HEK293 (cell line): ENCODE results near the gene VSTM2B.

Experiments
- OVOL3 ChIP-seq: fragments of 450-650 bp; formaldehyde crosslinking; IDR thresholded peaks from 2 replicates; pipeline ENCODE4 v1.5.1; 2016; ENCODE audit warnings: missing biosample characterization, missing genetic modification characterization
- REPIN1 ChIP-seq: fragments of 450-650 bp; formaldehyde crosslinking; IDR thresholded peaks from 2 replicates; pipeline ENCODE4 v1.5.1; 2017; ENCODE audit warnings: missing biosample characterization, missing genetic modification characterization, low read depth
- ZFHX2 ChIP-seq: fragments of 450-650 bp; formaldehyde crosslinking; conservative IDR thresholded peaks from 2 replicates; pipeline ENCODE4 v1.5.1; 2016; ENCODE audit warnings: missing biosample characterization, missing genetic modification characterization
- ZNF169 ChIP-seq: fragments of 450-650 bp; formaldehyde crosslinking; IDR thresholded peaks from 2 replicates; pipeline ENCODE4 v1.5.1; 2016; ENCODE audit warnings: missing biosample characterization, missing genetic modification characterization
- ZNF24 ChIP-seq: fragments of 450-650 bp; formaldehyde crosslinking; IDR thresholded peaks from 2 replicates; pipeline ENCODE4 v1.5.1; 2016; ENCODE audit warnings: missing biosample characterization, missing genetic modification characterization
- TF ChIP-seq, protein P1 (sequence below): fragments of 450-650 bp; formaldehyde crosslinking; IDR thresholded peaks from 2 replicates; pipeline ENCODE4 v1.5.1; 2016; ENCODE audit warnings: missing biosample characterization, missing genetic modification characterization
- TF ChIP-seq, protein P2 (sequence below): sonication (generic); formaldehyde crosslinking; IDR thresholded peaks from 2 replicates; pipeline ENCODE4 v1.8.1; 2022; ENCODE audit warnings: mild to moderate bottlenecking, moderate library complexity, missing genetic modification reagents

DNA sequence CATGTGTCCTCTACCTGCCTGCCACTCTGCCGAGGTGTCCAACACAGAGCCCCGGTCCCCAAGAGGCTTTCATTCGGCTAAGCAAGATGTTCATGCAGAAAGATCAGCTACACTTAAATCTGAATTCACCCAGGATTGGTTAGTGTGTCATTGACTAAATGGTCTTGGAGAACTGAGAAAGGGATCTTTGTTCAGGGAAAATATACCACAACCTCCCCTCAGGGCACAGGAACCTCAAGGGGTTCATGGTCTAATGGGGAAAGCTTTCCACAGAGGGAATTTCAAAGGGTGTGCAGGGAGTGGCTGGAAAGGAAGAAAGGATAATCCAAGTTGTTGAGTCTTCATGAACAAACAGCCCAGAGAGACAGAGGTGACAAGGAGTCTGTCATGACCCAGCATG lies 65.9 kb downstream of the VSTM2B start:
- TF ChIP-seq, protein P1, sequence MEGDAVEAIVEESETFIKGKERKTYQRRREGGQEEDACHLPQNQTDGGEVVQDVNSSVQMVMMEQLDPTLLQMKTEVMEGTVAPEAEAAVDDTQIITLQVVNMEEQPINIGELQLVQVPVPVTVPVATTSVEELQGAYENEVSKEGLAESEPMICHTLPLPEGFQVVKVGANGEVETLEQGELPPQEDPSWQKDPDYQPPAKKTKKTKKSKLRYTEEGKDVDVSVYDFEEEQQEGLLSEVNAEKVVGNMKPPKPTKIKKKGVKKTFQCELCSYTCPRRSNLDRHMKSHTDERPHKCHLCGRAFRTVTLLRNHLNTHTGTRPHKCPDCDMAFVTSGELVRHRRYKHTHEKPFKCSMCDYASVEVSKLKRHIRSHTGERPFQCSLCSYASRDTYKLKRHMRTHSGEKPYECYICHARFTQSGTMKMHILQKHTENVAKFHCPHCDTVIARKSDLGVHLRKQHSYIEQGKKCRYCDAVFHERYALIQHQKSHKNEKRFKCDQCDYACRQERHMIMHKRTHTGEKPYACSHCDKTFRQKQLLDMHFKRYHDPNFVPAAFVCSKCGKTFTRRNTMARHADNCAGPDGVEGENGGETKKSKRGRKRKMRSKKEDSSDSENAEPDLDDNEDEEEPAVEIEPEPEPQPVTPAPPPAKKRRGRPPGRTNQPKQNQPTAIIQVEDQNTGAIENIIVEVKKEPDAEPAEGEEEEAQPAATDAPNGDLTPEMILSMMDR (tag by site-specific recombination) = no peak
- TF ChIP-seq OVOL3 (tag by site-specific recombination) (no peak), ZNF24 (tag by site-specific recombination) (no peak), ZNF169 (tag by site-specific recombination) (no peak), REPIN1 (tag by site-specific recombination) (no peak), ZFHX2 (tag by site-specific recombination) (no peak)
- TF ChIP-seq, protein P2, sequence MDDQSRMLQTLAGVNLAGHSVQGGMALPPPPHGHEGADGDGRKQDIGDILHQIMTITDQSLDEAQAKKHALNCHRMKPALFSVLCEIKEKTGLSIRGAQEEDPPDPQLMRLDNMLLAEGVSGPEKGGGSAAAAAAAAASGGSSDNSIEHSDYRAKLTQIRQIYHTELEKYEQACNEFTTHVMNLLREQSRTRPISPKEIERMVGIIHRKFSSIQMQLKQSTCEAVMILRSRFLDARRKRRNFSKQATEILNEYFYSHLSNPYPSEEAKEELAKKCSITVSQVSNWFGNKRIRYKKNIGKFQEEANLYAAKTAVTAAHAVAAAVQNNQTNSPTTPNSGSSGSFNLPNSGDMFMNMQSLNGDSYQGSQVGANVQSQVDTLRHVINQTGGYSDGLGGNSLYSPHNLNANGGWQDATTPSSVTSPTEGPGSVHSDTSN (CRISPR knock-in tag) = no peak
